Measurements from ENCODE around the gene FLOT1.
"Not testable (repeated sequence)": the region's sequence is repeated elsewhere in the genome, so short reads cannot be mapped to it uniquely, and the experiment has no call there.

Gene FLOT1

DNA sequence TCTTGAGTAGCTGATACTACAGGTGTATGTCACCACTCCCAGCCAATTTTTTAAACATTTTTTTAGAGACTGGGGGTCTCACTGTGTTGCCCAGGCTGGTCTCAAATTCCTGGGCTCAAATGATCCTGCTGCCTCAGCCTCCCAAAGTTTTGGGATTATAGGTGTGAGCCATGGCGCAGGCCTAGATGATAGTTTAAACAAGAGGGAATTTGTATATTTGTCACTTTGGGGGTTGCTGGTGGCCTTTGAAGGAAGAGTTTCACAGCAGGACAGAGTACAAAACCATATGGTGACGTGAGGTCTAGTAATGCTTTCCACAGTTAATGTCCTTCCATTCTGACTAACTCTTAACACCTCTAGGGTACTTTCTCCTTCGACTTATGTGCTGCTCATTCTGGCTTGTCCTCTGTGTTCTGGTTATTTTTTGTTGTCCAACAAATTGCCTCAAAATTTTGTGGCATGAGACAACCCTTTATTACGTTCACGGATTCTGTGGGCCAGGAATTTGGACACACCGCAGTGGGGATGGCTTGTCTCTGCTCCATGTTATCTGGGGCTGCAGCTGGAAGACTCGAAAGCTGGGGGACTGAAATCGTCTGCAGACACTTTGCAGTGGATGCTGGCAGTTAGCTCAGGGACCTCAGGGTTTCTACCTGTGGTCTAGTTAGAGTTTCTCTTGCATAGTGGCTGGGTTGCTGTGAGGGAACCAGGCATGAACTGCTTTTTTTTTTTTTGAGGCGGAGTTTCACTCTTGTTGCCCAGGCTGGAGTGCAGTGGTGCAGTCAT is 24.9 kb upstream of the FLOT1 start:
- DNase-seq (ENCODE audit: low read depth), result no peak

DNA sequence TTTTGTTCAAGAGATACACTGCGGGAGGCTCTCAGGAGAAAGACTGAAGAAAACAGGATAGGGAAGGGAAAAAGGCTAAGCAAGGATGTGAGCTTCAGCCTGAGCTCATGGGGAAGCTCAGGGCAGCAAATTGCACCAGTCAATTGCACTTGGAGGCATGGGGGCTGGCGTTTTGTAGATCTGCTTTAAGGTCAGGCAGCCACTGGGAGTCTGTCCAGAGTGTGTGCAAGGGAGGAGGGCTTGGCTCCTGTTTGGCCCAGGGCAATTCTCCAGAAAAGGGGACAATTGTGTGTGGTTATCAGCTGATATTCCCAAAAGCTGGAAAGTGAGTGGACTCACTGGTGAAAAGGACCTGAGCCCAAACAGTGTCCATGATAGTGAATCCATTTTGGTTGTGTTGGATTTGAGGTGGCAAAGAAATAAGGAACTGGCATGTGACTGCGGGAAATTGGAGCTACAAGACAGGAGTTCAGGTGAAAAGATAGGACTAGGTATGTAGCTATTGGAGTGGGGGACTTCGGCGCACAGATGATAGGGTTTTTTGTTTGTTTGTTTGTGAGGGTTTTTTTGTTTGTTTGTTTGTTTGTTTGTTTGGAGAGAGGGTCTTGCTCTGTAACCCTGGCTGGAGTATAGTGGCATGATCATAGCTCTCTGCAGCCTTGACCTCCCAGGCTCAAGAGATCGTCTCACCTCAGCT is 24.1 kb upstream of the FLOT1 start:
- no peak for DNase-seq (ENCODE audit: low read depth)

DNA sequence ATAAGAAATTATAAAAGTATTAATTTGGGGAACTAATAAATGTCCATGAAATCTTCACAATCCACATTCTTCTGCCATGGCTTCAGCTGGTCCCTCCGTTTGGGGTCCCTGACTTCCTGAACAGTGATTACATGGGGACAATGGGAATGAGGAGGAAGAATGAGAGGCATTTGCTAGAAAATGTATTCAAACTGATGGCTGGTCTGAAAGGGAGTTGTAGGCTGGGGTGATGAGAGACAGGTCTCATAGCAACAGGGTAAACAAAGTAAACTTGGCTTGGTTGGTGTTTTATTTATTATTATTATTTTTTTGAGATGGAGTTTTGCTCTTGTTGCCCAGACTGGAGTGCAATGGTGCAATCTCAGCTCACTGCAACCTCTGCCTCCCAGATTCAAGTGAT is 23.0 kb upstream of the FLOT1 start:
- DNase-seq (ENCODE audit: low read depth), result not testable (repeated sequence)

DNA sequence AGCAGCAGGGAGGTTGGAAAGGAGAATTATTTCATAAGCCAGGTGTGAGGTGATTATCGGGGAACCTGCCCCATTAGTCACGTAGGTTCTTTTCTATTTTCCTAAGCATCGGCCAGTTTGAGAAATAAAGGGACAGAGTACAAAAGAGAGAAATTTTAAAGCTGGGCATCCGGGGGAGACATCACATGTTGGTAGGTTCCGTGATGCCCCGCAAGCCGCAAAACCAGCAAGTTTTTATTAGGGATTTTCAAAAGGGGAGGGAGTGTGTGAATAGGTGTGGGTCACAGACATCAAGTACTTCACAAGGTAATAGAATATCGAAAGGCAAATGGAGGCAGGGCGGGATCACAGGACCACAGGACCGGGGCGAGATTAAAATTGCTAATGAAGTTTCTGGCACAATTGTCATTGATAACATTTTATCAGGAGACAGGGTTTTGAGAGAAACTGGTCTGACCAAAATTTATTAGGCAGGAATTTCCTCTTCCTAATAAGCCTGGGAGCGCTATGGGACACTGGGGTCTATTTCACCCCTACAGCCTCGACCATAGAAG is 22.1 kb upstream of the FLOT1 start:
- not testable (repeated sequence) for DNase-seq (ENCODE audit: low read depth)

DNA sequence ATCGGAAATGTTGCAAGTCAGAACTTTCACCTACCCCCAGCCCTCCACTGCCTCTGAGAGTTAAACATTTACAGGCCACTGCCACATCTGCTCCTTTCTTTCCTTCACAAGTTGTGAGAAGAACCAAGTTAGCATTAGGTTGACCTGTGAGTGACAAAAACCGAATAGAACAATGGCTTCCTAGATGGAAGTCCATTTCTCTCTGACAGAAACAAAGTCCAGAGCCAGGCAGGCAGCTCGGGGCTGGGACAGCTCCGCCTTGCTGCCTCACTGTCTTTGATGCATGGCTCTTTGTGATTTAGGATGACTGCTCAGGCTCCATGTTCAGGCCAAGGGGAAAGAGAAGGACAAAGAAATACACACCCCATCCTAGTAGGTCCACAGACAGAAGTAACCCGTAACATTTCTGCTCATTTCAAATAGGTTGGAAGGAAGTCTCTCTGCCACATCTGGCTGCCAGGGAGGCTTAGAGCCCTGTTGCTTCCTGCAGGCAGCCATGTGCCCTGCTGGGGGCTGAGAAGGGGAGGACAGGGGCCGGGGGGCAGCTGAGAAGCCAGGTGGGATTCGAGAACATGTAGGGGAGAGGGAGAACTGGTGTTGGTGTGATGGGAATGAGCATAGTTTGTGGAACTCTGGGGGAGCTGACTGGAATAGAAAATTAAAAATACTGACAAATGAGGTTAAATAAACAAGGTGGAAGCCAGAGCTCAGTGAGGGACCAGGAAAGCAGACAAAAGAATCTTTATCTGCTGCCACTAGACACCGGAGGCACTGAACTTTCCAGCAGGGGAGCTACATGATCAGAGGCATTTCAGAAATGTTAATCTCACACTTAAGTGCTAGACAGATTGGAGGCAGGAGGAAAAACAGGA is 21.4 kb upstream of the FLOT1 start:
- DNase-seq (ENCODE audit: low read depth), result no peak

DNA sequence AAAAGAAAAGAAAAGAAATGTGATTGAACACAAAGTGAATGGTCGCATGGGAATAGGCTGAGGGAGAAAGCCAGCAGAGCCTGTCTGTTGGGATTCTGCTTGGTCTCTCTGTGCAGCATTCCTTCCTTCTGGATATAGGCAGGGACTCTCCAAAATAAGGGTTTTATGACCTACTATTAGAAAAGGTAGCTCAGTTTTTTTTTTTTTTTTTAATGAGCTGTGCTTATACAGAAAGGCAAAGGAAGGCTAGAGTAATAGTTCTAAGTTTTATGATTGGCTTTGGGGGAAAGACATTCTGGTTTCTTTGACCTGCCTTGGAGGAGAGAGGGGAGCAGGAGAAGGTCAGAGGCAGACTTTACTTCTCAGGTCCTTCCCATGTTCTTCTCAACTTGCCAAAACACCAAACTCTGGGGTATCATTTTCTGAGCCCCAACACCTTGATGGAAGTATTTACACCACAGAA is 20.7 kb upstream of the FLOT1 start:
- DNase-seq (ENCODE audit: low read depth), result no peak

DNA sequence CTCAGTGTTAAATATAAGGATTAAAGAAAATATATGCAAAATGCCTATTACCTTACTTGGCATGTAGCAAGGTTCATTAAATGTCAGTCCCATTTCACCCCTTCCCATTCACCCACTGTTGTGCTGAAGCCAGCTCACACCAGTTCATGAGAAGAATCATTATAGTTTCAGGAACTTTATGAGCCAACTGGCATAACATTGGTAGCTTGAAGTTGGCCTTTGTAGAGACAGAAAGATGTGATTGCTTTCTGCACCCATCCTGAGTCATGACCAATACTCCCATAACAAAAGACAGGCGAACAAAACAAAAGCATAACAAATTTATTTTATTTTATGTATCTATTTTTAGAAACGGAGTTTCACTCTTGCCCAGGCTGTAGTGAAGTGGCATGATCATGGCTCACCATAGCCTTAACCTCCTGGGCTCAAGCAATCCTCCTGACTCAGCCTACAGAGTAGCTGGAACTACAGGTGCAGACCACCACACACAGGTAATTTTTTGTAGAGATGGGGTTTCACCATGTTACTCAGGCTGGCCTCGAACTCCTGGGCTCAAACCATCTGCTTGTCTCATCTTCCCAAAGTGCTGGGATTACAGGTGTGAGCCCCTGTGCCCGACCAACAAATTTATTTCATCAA is 19.4 kb upstream of the FLOT1 start:
- DNase-seq (ENCODE audit: low read depth), result no peak

DNA sequence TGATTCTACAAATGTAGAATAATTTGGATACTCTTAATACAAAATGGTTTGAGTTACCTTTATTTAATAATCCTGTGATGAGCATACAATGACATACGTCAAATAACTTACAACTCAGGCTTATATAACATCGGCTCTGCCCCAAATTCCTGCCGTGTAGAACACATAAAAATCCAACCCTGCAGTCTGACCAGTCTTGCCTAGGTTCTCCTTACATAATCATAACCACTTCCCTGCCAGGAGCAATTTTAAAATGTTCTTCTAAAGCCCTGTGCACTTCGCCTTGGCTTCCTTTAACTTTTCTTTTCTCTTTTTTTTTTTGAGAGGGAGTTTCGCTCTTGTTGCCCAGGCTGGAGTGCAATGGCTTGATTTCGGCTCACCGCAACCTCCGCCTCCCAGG is 18.1 kb upstream of the FLOT1 start:
- no peak for DNase-seq (ENCODE audit: low read depth)

DNA sequence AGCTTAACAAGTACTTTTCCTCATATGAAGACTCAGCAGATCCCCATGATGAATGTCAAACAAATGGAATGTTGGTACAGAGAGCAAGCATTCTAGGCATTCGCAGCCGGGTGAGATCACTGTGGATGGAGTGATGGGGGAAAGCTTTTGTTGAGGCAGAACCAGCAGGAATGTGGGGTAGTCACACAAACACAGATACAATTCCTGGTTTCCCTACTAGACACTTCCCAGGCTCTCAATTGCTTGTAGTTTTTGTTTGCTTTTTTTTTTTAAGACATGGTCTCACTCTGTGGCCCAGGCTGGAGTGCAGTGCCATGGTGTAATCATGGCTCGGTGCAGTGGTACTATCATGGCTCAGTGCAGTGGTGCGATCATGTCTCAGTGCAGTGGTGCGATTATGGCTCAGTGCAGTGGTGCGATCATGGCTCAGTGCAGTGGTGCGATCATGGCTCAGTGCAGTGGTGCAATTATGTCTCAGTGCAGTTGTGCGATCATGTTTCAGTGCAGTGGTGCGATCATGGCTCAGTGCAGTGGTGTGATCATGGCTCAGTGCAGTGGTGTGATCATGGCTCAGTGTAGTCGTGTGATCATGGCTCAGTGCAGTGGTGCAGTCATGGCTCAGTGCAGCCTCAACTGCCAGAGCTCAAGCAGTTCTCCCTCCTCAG is 17.2 kb upstream of the FLOT1 start:
- no peak for DNase-seq (ENCODE audit: low read depth)

DNA sequence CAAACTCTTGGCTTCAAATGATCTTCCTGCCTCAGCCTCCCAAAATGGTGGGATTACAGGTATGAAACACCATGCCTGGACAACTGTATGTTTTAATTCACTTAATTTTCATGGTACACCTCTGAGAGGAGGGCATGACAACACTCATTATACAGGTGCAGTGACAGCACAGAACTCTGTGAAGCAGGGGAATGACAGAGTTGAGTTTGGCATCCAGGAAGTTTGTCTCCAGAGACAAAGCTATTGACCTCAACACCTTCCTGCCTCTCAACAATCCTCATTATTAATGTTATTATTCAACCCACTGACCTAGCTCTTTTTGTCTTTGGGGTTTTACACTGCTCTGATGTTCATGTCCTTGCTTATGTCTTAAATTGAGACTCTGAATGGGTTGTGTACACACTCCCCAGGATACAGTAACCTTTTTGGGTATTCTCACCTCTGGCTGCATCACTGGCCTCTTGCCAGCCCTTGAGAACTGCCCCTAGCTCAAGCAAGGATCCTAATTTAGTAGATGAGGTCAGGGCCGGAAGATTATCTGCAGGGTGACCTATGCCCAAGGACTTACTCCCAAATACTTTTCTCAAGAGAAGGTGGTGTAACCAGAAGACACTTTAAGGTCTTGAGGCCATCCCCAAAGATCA is 14.9 kb upstream of the FLOT1 start:
- no peak for DNase-seq (ENCODE audit: low read depth)

DNA sequence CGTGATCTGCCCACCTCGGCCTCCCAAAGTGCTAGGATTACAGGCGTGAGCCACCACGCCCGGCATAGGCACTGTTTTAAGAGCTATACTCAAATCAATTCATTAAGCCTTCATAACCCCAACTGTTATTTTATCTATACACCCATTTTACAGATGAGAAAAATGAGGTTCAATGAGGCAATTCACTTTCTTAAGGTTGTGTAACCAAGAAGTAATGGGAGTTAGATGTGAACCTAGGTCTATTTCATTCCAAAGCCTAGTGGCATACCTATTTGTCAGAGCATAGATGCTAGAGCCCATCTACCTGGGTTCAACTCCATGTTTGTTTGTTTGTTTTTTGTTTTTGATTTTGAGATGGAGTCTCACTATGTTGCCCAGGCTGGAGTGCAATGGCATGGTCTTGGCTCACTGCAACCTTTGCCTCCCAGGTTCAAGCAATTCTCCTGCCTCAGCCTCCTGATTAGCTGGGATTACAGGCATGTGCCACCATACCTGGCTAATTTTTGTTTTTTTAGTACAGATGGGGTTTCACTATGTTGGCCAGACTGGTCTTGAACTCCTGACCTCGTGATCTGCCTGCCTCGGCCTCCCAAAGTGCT is 14.0 kb upstream of the FLOT1 start:
- not testable (repeated sequence) for DNase-seq (ENCODE audit: low read depth)

DNA sequence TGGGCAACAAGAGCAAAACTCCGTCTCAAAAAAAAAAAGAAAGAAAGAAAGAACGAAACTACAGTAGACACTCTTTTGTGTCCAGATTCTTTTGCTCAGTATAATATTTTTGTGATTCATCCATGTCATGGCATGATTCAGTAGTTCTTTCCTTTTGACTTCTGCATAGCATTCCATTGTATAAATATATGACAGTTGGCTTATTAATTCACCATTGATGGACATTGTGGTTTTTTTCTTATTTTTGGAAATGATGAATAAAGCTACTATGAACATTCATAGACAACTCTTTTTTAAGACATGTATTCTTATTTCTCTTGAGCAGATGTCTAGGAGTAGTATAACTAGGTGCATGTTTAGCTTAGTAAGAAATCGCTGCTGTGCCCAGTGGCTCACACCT is 12.1 kb upstream of the FLOT1 start:
- no peak for DNase-seq (ENCODE audit: low read depth)

DNA sequence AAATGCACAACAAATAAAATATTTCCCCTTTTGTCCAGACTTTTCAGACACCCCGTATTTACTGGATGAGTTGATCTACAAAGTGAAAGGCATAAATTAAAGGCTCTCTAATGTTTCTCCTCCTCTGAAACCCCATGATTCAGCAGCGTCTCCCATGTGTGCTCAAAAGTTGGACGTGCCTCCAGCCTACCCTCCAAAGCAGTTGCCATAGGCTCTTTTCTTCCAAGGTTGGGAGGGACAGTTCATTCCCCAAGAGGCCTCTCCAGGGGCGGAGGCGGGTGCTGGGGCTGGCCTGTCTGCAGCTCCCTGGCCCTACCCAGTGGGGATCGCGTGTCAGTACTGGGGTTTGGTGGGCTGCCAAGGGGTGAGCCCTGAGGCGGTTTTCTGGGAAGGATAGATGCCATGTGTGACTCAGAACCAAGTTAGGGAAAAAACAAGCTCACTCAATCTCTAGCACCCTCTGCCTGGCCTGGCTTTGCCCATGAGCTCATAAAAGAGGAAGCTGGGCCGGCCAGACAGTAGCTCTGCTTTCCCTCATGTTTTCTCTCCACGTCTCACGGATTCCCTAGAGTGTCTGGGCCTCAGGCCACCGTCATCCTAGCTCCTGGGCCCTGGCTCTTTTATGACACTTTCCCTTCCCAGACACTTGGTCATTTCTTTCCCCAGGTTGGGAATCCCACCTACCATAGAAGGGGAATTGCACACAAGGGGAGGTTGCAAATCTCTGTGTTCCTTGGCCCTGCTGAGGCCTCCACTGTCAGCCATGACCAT is 9.9 kb upstream of the FLOT1 start:
- no peak for DNase-seq (ENCODE audit: low read depth)

DNA sequence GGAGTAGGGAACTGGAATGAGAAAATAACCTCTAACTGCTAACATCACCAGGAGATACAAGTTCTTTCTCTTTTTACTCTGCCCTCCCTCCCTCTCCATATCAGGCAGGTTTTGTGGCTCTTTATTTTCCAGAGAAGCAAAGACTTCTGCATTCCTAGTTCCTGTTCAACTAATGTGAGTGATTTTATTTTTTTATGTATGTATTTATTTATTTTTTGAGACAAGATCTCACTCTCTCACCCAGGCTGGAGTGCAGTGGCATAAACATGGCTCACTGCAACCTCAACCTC is 7.8 kb upstream of the FLOT1 start:
- DNase-seq (ENCODE audit: low read depth), result no peak

DNA sequence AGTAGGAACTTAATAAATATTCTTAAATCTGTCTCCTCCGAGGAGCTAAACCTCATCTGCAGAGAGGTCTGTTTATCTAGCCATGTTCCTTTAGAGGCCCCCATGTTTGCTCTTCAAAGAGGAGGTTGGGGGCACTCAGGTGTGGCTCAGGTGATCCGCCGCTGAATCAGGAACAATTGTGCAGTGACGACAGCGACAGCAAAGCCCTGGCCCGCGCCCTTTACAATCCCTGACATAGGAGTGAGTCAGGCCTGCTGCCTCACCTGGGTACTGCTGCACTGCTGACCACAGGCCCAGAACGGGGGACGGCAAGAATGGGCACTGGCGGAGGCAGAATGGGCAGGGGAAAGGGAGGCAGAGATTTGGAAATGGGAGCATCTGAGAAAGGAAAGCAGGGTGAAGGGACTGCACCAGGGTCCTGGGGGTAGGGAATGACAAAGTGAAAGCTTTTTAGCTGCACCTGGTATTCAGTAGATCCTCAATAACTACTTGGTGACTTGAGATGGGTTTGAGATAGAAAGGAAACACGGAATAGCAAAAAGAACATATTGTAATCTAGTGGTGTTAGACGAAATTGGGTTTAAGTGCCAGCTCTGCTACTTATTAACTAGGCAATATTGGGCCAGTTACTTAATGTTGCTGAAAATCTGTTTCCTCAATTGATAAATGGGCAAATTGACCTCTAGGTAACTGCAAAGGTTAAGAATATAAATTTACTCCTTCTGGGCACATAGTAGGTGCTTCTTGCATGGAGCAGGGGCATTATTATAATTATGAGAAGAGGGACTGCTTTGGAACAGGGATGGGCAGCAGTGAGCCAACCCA is 7.3 kb upstream of the FLOT1 start:
- DNase-seq (ENCODE audit: low read depth), result no peak

DNA sequence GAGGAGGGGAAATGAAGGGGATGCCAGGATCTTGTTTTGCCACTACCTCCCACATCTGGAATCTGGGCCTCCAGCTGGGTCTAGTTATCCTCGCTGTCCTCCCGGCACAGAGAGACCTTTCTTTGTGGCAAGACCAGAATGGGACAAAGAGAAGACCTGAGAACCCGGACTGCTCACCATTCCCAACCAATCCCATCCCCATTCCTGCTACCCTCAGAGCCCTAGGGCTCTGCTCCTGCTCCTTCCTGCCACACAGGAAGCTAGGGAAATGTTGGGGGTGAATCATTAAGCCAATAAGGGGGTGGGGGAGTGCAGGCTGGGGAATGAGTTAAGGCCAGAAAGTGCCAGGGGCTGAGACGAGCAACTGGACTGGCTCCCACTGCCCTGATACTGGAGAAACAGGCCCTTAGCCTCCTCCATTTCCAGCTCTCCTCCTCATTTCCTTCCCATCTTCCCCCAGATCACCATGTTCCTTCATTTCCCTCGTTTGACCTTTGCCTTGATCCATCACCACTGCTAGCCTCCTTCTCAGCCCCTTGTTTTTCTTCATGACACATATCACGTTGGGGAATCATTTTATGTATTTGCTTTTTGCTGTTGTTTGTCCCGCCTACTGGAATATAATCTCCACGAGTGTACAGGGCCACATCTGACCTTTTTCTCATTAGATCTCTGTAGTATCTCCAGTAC is 6.5 kb upstream of the FLOT1 start:
- DNase-seq (ENCODE audit: low read depth), result no peak

DNA sequence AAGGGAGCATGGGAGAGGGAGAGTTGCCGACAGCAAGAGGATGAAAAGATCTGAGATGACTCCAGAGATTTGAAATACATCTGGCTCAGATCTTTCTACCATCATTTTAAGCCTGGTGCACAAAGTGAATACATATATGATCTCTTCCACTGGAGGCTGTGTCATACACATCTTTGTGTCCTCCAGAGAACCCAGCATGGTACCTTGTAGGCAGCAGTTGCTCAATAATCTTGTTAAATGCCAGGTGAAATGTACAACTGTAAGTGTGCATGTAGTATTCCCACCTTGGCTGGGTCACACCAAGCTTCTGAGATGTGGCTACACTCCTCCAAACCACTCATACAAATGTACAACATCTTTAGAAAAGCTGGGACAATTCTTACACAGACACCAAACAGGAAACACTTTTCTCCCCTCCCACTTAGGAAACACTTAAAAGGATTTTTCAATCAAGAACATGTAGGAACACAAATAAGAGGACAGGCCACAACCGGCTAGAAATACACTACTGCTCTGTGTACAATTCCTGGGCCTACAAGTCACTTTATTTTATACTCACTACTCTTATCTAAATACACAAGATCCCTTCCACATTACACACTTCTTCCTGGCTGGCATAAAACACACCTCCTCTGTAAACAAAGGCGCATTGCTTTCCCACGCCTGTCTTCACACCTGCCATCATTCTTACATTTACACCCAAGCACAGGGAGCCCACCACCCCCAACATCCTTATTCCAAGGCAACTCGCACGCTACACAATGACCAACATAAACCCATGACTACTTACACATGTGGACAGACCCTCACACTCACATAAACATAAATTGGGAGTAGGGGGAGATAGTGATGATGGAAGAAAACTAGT is 5.6 kb upstream of the FLOT1 start:
- no peak for DNase-seq (ENCODE audit: low read depth)
